DMS53 (cell line): ENCODE results near the gene ARMC6.

Source experiments
- DNase-seq: peaks from one replicate; lab custom pipeline; 2025; lab: John Stamatoyannopoulos, UW

ARMC6 gene

GRCh38 chr19:19054939-19055440 lies 21.6 kb downstream of the ARMC6 start:
- no peak for DNase-seq

- no peak for DNase-seq
Measured at GRCh38 chr19:19055701-19056100, 22.3 kb downstream of the ARMC6 start.

GRCh38 chr19:19056636-19057275 lies 23.4 kb downstream of the ARMC6 start:
- DNase-seq, result no peak

- DNase-seq, result no peak
Measured at GRCh38 chr19:19057317-19057716, 23.9 kb downstream of the ARMC6 start.

GRCh38 chr19:19057720-19058119 lies 24.3 kb downstream of the ARMC6 start:
- DNase-seq, result no peak

- DNase-seq, result no peak
Measured at GRCh38 chr19:19059018-19059836, 25.8 kb downstream of the ARMC6 start.

GRCh38 chr19:19059837-19060611 lies 26.6 kb downstream of the ARMC6 start:
- peak; percentile 88 for DNase-seq

GRCh38 chr19:19061506-19061905 lies 28.1 kb downstream of the ARMC6 start:
- peak; percentile 36 for DNase-seq

GRCh38 chr19:19062454-19063182 lies 29.2 kb downstream of the ARMC6 start:
- DNase-seq, result peak; percentile 90

- peak; percentile 98 for DNase-seq
Measured at GRCh38 chr19:19063183-19064097, 30.0 kb downstream of the ARMC6 start, which contains the start of gene SLC25A42. SLC25A42 (plus strand) TSS chr19:19063994; CDS start chr19:19096125, 32,131 bp downstream.

- peak; percentile 39 for DNase-seq
Measured at GRCh38 chr19:19064098-19064722, 30.8 kb downstream of the ARMC6 start.

GRCh38 chr19:19064811-19065745 lies 31.7 kb downstream of the ARMC6 start:
- peak; percentile 34 for DNase-seq

GRCh38 chr19:19067276-19068072 lies 34.1 kb downstream of the ARMC6 start:
- DNase-seq, result no peak

GRCh38 chr19:19068659-19069654 lies 35.6 kb downstream of the ARMC6 start:
- no peak for DNase-seq

- DNase-seq, result no peak
Measured at GRCh38 chr19:19071897-19072296, 38.5 kb downstream of the ARMC6 start.

GRCh38 chr19:19074196-19074882 lies 40.9 kb downstream of the ARMC6 start:
- no peak for DNase-seq
